DMS153 treated with DMSO at 0.1 percent for 48 hours (cell line): ENCODE measurements around the gene PLTP.
"Not testable (repeated sequence)": the region's sequence is repeated elsewhere in the genome, so short reads cannot be mapped to it uniquely, and the experiment has no call there.

Source experiments
- DNase-seq: peaks from one replicate; lab custom pipeline; 2025; ENCODE audit not compliant: unreplicated experiment; lab: John Stamatoyannopoulos, UW

The PLTP gene

DNA sequence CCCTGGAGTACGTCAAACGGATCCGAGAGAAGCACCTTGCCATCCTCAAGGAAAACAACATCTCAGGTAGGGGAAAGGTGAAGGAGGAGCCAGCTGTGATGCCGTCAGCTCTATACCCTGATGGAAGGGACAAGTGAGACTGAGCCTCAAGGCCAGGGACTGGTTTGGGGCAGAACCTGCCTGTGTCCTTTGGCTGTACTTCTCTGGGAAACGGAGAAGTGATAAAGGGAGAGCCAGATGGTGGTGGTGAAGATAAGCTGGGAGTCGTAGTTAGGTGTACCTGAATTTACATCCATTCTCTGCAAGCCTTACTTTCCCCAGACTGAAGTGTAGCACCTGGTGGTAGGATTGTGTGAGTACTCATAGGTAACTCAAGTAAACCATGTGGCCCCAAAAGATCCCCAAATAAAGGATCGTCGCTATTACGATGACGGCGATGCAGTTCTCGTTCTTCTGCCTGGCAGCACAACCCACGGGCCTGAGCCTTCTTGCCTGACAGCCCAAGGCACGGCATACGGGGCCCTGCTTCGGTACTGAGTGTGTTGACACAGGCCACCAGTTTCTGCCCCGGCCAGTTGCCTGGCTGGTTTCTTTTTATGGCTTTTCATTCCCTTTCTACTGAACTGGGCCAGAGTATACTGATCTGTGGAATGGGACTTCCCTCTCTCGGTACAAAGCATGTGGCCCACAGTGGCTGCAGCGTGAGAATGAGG lies 33.2 kb upstream of the PLTP start:
- no peak for DNase-seq

DNA sequence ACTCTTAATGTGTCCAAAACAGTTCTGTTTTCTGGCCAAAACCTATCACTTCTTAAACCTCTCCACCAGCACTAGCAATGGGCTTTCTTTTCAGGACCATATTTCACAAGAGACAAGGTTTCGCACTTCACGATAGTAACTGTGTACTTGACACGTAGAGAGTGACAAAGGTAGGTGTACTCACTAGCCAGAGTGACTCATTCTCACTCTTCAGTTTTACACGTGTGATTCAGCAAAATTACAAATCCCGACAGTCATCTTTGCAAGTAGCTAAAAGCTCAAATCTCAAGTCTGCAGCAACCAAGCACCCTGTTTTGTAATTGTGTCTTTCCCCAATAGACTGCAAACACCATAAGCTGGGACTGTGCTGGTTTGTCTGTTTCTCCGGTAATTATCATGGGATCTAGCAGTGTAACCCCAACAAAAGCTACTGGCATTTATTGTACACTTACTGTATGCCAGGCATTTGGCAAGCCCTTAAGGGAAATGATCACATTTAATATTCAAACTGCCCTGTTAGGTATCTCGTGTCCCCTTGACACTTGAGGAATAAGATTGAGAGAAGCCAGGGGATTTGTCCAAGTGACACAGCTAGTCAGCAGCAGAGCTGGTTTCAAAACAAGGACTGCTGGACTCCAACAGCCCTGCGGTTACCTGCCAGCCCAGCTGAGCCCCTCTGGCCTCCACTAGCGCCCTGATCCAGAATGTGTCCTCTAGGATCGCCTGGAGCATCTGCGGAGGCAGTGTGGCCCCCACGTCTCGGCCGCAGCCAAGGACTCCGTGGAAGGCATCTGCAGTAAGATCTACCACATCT lies 32.4 kb upstream of the PLTP start:
- DNase-seq = no peak

DNA sequence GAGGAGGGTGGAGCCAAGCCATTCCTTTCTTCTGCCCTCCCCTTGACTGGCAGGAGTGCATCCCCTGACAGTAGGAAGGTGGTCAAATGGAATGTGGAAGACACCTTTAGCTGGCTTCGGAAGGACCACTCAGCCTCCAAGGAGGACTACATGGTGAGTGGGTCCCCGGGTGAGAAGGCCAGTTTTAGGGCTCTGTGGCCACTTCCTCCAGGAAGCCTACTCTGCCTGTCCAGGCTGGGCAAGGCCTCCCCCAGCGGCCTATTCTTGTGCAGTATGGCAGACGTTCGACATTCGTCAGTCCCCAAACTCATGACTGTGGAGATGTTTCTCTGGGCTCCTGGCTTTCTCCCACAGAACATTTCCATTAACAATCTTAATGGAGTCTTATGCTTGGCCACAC lies 31.7 kb upstream of the PLTP start:
- no peak for DNase-seq

DNA sequence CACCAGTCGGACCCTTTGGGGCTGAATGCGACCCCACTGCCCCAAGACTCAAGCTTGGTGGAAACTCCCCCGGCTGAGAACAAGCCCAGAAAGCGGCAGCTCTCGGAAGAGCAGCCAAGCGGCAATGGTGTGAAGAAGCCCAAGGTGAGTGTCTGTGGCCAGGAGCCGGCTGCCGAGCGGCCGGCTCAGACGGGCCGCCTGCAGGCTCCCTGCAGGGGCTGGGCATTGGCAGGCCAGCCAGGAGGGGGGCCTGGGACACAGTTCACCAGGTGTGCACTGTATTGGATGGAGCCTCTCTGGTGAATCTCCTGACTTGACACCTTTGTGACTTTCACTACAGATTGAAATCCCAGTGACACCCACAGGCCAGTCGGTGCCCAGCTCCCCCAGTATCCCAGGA lies 28.5 kb upstream of the PLTP start:
- no peak for DNase-seq

DNA sequence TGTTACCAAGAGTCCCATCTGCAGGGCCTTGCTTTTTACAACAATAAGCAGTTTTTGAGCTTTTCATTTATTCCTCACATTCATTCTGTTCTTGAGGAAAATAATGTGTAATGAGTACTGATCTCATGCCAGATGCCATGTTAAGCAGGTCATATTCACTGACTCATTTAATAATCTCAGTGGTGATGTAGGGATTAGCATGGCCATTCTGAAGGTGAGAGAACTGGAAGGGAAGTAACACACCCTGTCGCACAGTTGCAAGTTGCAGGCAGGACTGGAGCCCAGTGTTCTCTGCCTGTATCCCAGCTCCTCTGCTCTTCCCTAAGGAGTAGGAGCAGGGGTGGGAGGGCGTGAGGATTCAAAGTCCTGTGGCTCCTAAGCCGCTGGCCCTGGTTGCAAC lies 28.1 kb upstream of the PLTP start:
- DNase-seq = no peak

DNA sequence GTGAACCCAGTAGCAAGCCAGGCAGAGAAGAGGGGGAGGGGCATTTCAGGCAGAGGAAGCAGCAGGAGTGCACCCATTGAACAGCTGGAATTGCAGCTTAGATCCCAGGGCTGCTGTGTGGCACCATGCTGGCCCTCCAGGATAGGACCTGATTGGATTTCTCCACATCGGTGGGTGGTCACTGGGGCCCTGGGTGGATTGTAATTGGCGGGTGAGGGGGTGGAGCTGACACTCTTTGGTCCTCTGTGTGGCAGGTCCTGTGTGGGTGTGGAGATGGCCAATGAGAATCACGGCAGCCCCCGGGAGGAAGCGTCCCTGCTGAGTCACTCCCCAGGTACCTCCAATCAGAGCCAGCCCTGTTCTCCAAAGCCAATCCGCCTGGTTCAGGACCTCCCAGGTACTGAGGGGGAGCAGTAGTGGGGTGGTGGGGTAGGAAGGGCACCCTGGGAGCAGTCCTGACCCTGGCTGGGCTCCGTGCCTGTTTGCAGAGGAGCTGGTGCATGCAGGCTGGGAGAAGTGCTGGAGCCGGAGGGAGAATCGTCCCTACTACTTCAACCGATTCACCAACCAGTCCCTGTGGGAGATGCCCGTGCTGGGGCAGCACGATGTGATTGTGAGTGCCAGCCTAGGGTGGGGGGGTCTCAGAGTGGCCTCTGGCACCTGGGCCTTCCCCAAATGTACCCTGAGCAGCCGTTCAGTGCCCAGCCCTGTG lies 26.9 kb upstream of the PLTP start:
- no peak for DNase-seq

DNA sequence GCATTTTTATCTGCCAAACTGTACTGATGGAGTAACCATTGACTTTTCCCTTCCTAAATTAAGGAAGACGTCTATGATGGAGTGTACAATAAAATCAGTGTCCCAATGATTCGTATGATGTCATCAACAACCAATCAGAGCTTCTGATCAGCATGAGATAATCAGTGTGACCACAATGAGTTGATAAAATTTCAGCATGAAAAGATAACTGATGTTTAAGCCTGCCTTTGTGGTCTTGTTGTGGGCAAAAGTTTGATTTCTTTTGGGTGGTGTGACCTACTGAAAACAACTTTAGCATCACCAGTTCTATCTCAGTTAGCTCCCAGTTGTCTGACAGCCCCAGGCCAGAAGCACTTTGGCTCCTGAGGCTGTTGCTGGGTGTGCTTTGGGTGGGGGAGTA lies 25.8 kb upstream of the PLTP start:
- DNase-seq = no peak

DNA sequence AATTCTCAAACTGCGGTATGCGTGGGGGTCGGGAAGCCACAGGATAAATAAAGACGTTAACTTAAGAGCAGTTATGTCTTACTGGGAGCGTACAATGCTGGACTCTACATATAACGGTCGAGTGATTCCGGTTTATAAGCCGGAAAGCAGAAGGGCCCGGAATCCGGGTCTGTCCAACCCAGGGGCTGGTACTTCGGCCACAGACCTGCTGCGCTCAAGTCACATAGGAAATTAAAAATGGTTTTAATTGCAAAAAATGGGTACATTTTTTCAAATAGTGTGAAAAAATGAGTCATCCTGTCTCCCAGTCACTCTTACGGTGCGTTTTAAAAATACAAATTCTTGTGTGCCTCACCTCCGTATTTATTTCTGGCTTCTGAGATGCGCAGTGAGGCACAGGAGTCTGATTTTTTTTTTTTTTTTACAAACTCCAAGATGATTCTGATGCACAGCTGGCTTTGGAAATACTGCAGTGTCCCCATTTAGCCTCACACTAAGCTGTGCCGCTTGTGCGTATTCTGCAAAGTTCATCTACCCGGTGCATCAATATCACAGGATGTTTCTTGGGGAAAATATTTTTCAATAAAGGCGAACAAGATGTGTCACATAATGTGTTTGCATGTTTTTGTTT lies 23.6 kb upstream of the PLTP start:
- no peak for DNase-seq

DNA sequence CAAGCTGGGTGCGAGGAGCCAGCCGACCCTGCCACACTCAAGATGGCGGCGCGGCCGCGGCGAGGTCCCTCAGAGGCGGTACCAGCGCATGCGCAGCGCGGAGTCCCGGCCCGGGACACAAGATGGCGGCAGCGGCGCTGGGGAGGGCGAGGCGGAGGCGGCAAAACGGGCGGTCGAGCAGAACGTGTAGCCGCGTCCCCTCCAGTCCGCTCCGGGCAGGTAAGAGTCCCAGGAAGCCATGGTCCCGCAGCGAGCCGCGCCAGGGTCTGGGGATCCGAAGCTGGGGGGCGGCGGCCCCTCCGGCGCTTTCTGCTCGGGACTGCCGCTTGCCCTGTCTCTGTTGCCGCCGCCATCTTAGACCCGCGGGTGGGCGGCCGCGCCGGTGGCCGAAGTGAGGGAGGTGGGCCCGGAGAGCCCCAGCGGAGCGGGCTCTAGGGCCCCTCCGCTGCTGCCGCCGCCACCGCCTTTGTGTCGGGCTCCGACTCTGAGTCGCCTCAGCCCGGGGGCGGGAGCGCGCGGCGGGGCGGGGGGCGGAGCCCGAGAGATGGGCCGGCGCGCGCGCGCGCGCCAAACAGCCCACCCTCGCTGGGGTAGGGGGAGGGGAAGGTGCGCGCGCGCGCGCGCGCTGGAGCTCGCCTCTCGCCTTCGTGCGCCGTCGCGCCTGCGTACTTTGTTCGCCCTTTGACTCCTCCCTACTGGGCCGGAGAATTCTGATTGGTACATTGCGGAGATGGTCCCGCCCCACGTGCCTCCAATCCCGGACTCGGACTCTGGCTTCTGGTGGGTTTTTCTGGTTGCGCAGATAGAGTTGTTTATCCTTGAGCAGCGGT lies 22.8 kb upstream of the PLTP start, which contains the start of gene PCIF1:
Gene PCIF1 (plus strand): TSS at position 98 of the 830 bp plus-strand sequence. CDS start 4,317 bp downstream, outside the sequence.
- peak; percentile 87 for DNase-seq

DNA sequence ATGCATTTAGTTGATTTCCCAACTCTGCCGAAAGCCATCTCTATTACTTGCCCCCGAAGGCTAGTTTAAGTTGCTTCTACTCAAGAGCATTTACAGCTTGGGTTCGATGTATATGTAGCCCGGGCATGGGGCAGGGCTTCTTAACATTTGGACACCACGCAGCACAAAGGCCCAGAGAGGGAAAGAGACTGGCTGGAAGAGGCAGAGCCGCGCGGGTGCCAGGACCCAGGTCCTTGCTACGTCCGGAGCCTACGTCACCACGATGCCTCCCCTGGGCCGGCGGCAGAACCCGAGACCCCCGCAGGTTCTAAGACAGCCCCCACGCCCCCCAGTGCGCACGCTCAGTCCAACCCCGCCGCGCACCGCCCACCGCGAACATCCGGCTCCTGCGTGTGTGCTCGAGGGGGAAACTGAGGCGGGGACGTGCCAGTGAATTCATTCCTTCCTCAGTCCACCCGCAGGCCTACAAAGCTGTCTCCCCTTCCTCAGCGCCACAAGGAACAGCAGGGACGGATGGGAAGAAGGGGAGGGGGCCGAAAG lies 22.2 kb upstream of the PLTP start:
- no peak for DNase-seq

DNA sequence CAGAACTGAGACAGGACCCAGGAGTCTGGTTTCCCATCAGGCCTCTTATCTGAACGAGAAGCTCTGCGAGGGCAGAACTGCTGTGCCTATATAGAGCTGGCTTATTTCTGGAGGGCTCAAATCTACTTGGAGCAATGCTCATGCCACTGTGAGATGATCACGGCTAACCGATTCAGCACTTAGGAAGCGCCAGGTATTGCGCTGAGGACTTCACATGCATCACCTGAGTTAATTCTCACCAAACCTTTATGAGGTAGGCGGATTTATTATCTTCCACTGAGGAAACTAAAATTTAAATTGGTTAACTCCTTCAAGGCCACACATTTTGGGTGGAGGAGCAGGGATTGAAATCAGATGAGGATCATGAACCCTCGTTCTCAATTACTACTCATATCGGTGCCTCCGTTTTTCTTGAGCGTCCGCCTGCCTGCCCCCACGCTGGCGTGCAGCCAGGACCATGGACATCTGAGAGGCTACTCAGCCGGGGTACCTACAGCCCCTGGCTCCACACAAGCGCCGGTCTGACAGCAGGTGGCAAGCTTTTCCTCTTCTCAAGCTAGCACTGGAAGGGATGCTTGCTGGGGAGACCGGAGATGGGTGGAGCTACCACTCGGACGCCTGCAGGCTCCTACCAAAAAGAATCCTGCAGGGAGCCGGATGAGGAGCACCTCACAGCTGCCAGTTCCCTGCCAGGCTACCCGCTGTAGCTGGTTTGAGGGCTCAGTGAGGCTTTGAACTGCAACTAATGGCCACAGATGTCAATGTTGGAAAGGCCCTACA lies 21.5 kb upstream of the PLTP start:
- DNase-seq = peak; percentile 84

DNA sequence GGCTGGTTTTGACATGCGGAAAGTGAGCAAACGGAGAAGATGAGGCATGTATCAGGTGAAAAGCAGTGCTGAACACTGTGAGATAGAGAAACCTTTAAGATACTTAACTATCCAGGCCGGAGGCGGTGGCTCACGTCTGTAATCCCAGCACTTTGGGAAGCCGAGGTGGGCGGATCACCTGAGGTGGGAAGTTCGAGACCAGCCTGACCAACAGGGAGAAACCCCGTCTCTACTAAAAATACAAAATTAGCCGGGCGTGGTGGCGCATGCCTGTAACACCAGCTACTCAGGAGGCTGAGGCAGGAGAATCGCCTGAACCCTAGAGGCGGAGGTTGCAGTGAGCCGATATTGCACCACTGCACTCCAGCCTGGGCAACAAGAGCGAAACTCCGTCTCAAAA lies 19.7 kb upstream of the PLTP start:
- not testable (repeated sequence) for DNase-seq

DNA sequence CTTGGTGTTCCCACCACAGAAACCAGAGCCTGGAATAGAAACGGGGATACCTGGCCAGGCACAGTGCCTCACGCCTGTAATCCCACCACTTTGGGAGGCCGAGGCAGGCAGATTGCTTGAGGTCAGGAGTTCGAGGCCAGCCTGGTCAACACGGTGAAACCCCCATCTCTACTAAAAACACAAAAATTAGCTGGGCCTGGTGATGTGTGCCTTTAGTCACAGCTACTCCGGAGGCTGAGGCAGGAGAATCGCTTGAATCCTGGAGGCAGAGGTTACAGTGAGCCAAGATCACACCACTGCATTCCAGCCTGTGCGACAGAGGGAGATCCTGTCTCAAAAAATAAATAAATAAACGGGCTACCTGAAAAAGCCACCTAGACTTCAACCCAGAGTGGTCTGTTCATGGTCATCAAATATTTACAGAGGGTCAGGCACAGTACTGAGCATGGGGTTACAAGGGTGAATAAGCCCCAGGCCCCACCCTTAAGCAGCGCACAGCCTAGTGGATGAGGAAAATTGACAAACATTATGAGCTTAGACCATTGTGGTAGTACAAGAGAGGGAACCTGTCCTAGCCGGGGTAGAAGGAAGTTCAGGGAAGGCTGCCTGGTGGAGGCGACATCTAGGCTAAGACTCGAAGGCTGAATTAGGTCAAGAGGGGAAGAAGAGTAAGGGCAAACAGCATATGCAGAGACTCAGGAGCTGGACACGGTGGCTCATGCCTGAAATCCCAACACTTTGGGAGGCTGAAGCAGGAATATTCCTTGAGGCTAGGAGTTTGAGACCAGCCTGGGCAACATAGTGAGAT lies 15.3 kb upstream of the PLTP start:
- no peak for DNase-seq

DNA sequence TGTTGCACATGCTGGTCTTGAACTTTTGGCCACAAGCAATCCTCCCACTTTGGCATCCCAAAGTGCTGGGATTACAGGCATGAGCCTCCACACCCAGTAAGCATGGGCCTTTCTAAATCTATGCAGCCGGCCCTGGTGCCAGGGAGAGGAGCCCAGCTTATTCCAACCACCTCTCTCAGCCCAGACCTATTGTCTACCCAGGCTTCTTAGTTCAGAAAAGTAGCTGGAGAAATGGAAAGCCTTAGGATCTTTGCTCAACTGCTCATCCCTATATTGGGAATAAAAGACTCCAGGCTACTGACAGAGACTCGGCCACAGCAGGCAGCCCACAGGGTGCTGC lies 14.7 kb upstream of the PLTP start:
- DNase-seq = no peak

DNA sequence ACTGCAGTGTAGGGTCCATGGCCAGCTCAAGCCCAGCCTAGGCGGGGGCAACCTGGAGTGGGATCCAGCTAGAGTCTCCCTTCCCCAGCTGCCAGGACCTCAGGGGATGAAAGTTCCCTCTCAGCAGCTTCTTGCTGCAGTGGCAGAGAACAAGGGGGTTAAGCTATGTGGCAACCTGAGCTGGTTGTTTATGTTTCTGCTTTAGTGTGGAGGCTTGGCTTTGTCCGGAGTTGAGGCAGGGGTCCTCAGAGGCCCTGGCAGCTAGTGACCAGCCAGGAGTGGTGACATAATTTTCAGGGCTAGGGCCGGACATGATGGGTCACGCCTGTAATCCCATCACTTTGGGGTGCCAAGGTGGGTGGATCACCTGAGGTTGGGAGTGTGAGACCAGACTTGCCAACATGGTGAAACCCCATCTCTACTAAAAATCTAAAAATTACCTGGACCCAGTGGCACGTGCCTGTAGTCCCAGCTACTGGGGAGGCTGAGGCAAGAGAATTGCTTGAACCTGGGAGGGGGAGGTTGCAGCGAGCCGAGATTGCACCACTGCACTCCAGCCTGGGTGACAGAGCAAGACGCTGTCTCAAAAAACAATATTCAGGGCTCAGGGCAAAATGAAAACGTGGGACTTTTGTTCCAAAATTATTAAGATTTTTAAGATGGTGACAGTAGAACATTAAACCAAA lies 14.0 kb upstream of the PLTP start:
- no peak for DNase-seq

DNA sequence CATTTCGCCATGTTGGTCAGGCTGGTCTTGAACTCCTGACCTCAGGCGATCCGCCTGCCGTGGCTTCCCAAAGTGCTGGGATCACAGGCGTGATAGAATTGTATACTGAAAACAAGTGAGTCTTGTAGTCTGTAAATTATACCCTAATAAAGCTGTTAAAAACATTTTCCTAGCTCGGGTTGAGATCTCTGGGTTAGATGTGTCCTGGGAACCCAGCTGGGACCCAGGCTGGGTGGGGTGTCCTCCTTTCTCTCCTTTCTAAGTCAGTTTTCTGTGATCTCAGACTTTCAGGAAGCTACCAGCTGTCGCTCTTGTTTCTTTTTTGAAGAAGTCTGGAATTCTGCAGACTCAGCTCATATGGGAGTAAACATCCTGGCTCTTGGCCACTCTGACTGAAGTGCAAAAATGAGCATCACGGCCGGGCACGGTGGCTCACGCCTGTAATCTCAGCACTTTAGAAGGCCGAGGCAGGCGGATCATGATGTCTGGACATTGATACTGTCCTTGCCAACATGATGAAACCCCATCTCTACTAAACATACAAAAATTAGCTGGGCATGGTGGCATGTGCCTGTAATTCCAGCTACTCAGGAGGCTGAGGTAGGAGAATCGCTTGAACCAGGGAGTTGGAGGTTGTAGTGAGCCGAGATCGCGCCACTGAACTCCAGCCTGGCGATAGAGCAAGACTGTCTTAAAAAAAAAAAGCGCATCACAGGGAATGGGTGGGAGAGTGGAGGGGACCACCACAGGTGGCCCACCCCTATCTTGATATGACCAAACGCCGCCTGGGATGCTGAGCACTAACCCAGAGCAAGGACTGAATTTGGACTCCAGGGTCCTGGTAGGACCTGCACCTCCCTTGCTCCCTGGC lies 12.7 kb upstream of the PLTP start:
- DNase-seq = no peak
